Fibroblast of lung (primary cell): ENCODE data around the gene GPC6. TPM values are rescaled to one million over a fixed set of nuclear protein-coding genes. Genes with fewer than 3 reads are reported as not detected.

Experiments
- DNase-seq, 2 donors: peaks; one replicate each; pipeline versions ENCODE4 v3.0.0 to v3.0.0-alpha.2; 2010; ENCODE audit warnings: low read depth in 2 of 2
- H2AFZ ChIP-seq: 2 replicates; pipeline ENCODE4 v1.5.1; 2012; ENCODE audit warnings: low read length, control low read depth, inconsistent platforms
- H3K27ac ChIP-seq: 2 replicates; pipeline ENCODE4 v1.5.1; 2011; ENCODE audit warnings: low read length, control low read depth; ENCODE audit not compliant: insufficient read depth
- H3K27me3 ChIP-seq: 2 replicates; pipeline ENCODE4 v1.5.1; 2011; ENCODE audit warnings: mild to moderate bottlenecking, low read length; ENCODE audit not compliant: control insufficient read depth, insufficient read depth
- H3K36me3 ChIP-seq: 2 replicates; pipeline ENCODE4 v1.5.1; 2011; ENCODE audit warnings: low read length; ENCODE audit not compliant: control insufficient read depth, insufficient read depth
- H3K4me1 ChIP-seq: 2 replicates; pipeline ENCODE4 v1.5.1; 2011; ENCODE audit warnings: low read length; ENCODE audit not compliant: control insufficient read depth, insufficient read depth; ENCODE audit errors: extremely low read depth
- H3K4me2 ChIP-seq: 2 replicates; pipeline ENCODE4 v1.5.1; 2011; ENCODE audit warnings: low read length, control low read depth; ENCODE audit not compliant: insufficient read depth; ENCODE audit errors: extremely low read depth
- H3K4me3 ChIP-seq, 4 experiments: fragments of 200-600 bp in 1 of 4; sonication (generic) in 1 of 4; replicated peaks in 1 of 4; 2 replicates each; pipeline ENCODE4 v1.5.1; 2011 to 2016; ENCODE audit warnings: low read length in 4 of 4, low read depth in 3 of 4, mild to moderate bottlenecking in 3 of 4, control low read depth in 2 of 4, inconsistent platforms in 1 of 4, mixed read lengths in 1 of 4; ENCODE audit not compliant: insufficient read depth in 1 of 4; ENCODE audit errors: control extremely low read depth in 1 of 4
- H3K79me2 ChIP-seq: 2 replicates; pipeline ENCODE4 v1.5.1; 2012; ENCODE audit warnings: mild to moderate bottlenecking, low read length, inconsistent platforms; ENCODE audit not compliant: control insufficient read depth, insufficient read depth
- H3K9ac ChIP-seq: 2 replicates; pipeline ENCODE4 v1.5.1; 2011; ENCODE audit warnings: mild to moderate bottlenecking, low read length, control low read depth; ENCODE audit not compliant: insufficient read depth
- H3K9me3 ChIP-seq: 2 replicates; pipeline ENCODE4 v1.5.1; 2012; ENCODE audit warnings: low read depth, low read length; ENCODE audit not compliant: control insufficient read depth, insufficient read depth
- H4K20me1 ChIP-seq: 2 replicates; pipeline ENCODE4 v1.5.1; 2011; ENCODE audit warnings: low read length; ENCODE audit not compliant: control insufficient read depth, insufficient read depth; ENCODE audit errors: extremely low read depth
- CTCF ChIP-seq, 2 donors: IDR thresholded peaks in 1 of 2; conservative IDR thresholded peaks in 1 of 2; 1 replicate in 1 of 2; 2 replicates in 1 of 2; pipeline ENCODE4 v1.5.1; 2011 to 2012; ENCODE audit warnings: low read length in 2 of 2, control low read depth in 1 of 2, inconsistent platforms in 1 of 2, low read depth in 1 of 2, mild to moderate bottlenecking in 1 of 2
- EZH2 ChIP-seq: IDR thresholded peaks from 2 replicates; pipeline ENCODE4 v1.5.1; 2012; ENCODE audit warnings: low read length, control low read depth, mild to moderate bottlenecking; ENCODE audit errors: missing control alignments
- polyA plus RNA-seq, 2 donors: library from polyadenylated mRNA; depleted of rRNA in 1 of 2; stranded (reverse) in 1 of 2; unstranded in 1 of 2; fragments of >200 nt; gene quantifications; 2 replicates each; pipeline ENCODE4 v1.2.1, GENCODE V29; 2011 to 2012; ENCODE audit warnings: missing spikeins in 1 of 2
- total RNA-seq: library from RNA; depleted of rRNA; stranded (reverse); fragments of >200 nt; gene quantifications from 2 replicates; pipeline ENCODE4 v1.2.1, GENCODE V29; 2014

The GPC6 gene
- total and polyA plus RNA-seq, 2 donors (not counting 1 experiment from before 2014, with no cell fraction given) = 11.2 to 33.7 TPM

- no peak for TF ChIP-seq CTCF (conservative IDR thresholded peaks at IDR 0.05 in 1 of 2, IDR thresholded peaks at IDR 0.05 in 1 of 2; ENCODE audit: low read depth in 1 of 2, low read length in 2 of 2)
- no peak for TF ChIP-seq EZH2
- Histone ChIP-seq H4K20me1 (no peaks in the 10 kb centered on the region), H3K9me3 (no peaks in the 10 kb centered on the region), H3K27ac (no peak overlapping the region), H3K4me3 (no peak overlapping the region), H3K4me1 (no peaks in the 10 kb centered on the region), H3K4me2 (no peak overlapping the region), H3K9ac (no peak overlapping the region), H3K36me3 (no peaks in the 10 kb centered on the region), H3K79me2 (no peaks in the 10 kb centered on the region), H3K27me3 (no peaks in the 10 kb centered on the region), H2AFZ (no peak overlapping the region)
- no peak for DNase-seq
Measured at GRCh38 chr13:93325303-93326233, 99.0 kb downstream of the GPC6 start.

GRCh38 chr13:93326234-93326811 is 99.7 kb downstream of the GPC6 start:
- H3K36me3 ChIP-seq = no peaks in the 10 kb centered on the region
- no peak for DNase-seq
- no peaks in the 10 kb centered on the region for H3K4me1 ChIP-seq
- H4K20me1 ChIP-seq = no peaks in the 10 kb centered on the region
- H3K9ac ChIP-seq = no peak overlapping the region
- H3K4me3 ChIP-seq = no peak overlapping the region
- no peak overlapping the region for H3K27ac ChIP-seq
- no peaks in the 10 kb centered on the region for H3K9me3 ChIP-seq
- H2AFZ ChIP-seq = no peak overlapping the region
- no peaks in the 10 kb centered on the region for H3K27me3 ChIP-seq
- H3K4me2 ChIP-seq = no peak overlapping the region
- no peak for TF ChIP-seq EZH2
- TF ChIP-seq CTCF (conservative IDR thresholded peaks at IDR 0.05 in 1 of 2, IDR thresholded peaks at IDR 0.05 in 1 of 2; ENCODE audit: low read depth in 1 of 2, low read length in 2 of 2) = no peak
- no peaks in the 10 kb centered on the region for H3K79me2 ChIP-seq

GRCh38 chr13:93328943-93329342 is 102.3 kb downstream of the GPC6 start:
- no peaks in the 10 kb centered on the region for H3K79me2 ChIP-seq
- DNase-seq = peak in 1 of 2 donors; percentile 44
- H3K4me3 ChIP-seq = no peak overlapping the region
- H2AFZ ChIP-seq = no peak overlapping the region
- H3K27ac ChIP-seq = no peak overlapping the region
- H3K9ac ChIP-seq = no peak overlapping the region
- no peaks in the 10 kb centered on the region for H3K36me3 ChIP-seq
- no peaks in the 10 kb centered on the region for H3K27me3 ChIP-seq
- no peaks in the 10 kb centered on the region for H3K4me1 ChIP-seq
- no peaks in the 10 kb centered on the region for H4K20me1 ChIP-seq
- H3K4me2 ChIP-seq = no peak overlapping the region
- no peaks in the 10 kb centered on the region for H3K9me3 ChIP-seq
- TF ChIP-seq EZH2 (no peak), CTCF (conservative IDR thresholded peaks at IDR 0.05 in 1 of 2, IDR thresholded peaks at IDR 0.05 in 1 of 2; ENCODE audit: low read depth in 1 of 2, low read length in 2 of 2) (no peak)
